Fibroblast of the aortic adventitia (primary cell): ENCODE measurements around the gene EIF4B. TPM values are rescaled to one million over a fixed set of nuclear protein-coding genes. Genes with fewer than 3 reads are reported as not detected.
A peak's percentile ranks its signal among the peaks of the same experiment; 100 is the strongest.

Source experiments
- DNase-seq: peaks from one replicate; pipeline ENCODE4 v3.0.0-alpha.2; 2010; ENCODE audit warnings: low read depth
- H3K4me3 ChIP-seq: 2 replicates; pipeline ENCODE4 v1.5.1; 2011; ENCODE audit warnings: low read depth, mild to moderate bottlenecking, control low read depth, low read length, moderate library complexity
- CTCF ChIP-seq: IDR thresholded peaks from 2 replicates; pipeline ENCODE4 v1.5.1; 2011; ENCODE audit warnings: mild to moderate bottlenecking, low read length, control low read depth, inconsistent platforms; ENCODE audit not compliant: insufficient read depth
- total RNA-seq: library from RNA; depleted of rRNA; stranded (reverse); fragments of >200 nt; gene quantifications from 2 replicates; pipeline ENCODE4 v1.2.3, GENCODE V29; 2012; ENCODE audit warnings: low replicate concordance

EIF4B gene
- total RNA-seq, 1 donor: 1,016 TPM

- TF ChIP-seq CTCF: no peak
- no peak for DNase-seq
- no peak overlapping the region for H3K4me3 ChIP-seq
Observed at GRCh38 chr12:53060064-53060720, 53.9 kb downstream of the EIF4B start.

- no peak overlapping the region for H3K4me3 ChIP-seq
- DNase-seq: no peak
- no peak for TF ChIP-seq CTCF
Observed at GRCh38 chr12:53060721-53061276, 54.5 kb downstream of the EIF4B start.

GRCh38 chr12:53061404-53062010 lies 55.3 kb downstream of the EIF4B start:
- H3K4me3 ChIP-seq: no peak overlapping the region
- peak; percentile 10 for TF ChIP-seq CTCF
- no peak for DNase-seq

- DNase-seq: no peak
- TF ChIP-seq CTCF: no peak
Observed at GRCh38 chr12:53062011-53062961, 56.0 kb downstream of the EIF4B start.

GRCh38 chr12:53062977-53063707 lies 56.9 kb downstream of the EIF4B start:
- H3K4me3 ChIP-seq: no peak overlapping the region
- TF ChIP-seq CTCF: no peak
- no peak for DNase-seq

More at GRCh38 chr12:53062011-53062961, 56.0 kb downstream of the EIF4B start:
- no peak overlapping the region for H3K4me3 ChIP-seq
